ENCODE results near the gene FHOD1.

GRCh38 chr16:67194260-67194659 lies 53.0 kb downstream of the FHOD1 start:
- TF ChIP-seq GATA2 (IDR thresholded peaks at IDR 0.05; ENCODE audit: low read depth, low read length) (no peak), GATA3 (IDR thresholded peaks at IDR 0.05; ENCODE audit: low read depth, low read length) (no peak)

Measured in SH-SY5Y (cell line).